HG03439 (cell line): ENCODE measurements around the gene MORN4.

Experiments
- ATAC-seq: cut with Tn5 transposase; IDR thresholded peaks from one replicate; pipeline ENCODE4 v1.9.1; 2021; ENCODE audit warnings: mild to moderate bottlenecking, moderate library complexity; ENCODE audit not compliant: unreplicated experiment

The MORN4 gene

GRCh38 chr10:97575127-97575668, 58.1 kb downstream of the MORN4 start:
- no peak for ATAC-seq

- no peak for ATAC-seq
Measured at GRCh38 chr10:97574374-97575126, 58.8 kb downstream of the MORN4 start.

DNA sequence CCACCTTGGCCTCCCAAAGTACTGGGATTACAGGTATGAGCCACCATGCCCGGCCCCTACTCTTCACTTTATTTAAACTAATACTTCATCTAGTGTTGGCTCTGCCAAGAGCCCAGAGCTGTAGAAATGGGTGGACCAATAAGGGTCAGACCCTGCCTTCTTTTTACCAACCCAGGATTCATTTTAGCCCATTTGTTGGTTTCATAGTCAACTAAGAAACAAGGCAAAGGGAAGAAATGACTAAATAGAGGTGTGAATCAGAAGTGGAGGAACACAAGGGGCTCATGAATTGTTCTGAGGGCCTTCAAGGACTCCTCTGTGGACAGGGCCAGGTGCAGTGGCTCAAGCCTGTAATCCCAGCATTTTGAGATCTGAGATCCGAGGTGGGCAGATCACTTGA, 59.6 kb downstream of the MORN4 start:
- ATAC-seq: no peak

GRCh38 chr10:97573021-97573420, 60.3 kb downstream of the MORN4 start:
- no peak for ATAC-seq

DNA sequence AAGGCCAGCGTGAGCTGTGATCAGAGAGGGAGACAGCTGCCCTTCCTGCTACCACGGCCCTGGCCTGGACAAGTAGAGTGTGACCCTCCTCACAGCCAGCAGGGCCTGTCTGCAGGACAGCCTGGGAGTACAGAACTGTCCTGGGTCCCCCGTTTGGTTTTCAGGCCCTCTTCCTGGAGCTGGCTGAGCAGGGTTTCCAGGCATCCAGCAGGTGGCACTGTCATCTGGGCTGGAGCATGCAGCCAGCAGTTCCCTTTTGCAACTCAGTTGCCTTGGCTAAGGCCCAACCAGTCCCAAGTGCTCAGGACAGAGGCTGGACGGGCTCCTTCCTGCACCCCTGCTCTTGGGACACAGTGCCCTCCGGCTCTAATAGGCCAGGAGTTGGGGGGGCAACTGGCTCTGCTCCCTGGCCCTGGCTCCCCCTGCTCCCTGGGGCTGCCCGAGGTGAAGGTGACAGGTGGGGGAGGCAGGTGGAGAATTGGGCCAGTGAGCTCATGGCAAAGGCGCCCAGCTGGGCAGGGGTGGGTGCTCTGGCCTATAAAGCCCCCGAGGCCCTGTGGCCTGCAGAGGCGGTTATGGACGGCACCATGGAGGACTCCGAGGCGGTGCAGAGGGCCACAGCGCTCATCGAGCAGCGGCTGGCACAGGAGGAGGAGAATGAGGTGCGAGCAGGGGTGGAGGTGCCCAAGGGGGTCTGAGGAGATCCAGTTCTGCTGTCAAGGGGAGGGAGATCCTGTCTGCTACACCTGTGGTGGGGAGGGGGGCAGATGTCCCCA, 60.9 kb downstream of the MORN4 start, which contains the start of gene ANKRD2:
Gene ANKRD2, plus strand, starts transcription at position 566 of the 776 bp plus-strand sequence. Its CDS starts 10 bp downstream, at position 576.
- ATAC-seq: peak; percentile 63

DNA sequence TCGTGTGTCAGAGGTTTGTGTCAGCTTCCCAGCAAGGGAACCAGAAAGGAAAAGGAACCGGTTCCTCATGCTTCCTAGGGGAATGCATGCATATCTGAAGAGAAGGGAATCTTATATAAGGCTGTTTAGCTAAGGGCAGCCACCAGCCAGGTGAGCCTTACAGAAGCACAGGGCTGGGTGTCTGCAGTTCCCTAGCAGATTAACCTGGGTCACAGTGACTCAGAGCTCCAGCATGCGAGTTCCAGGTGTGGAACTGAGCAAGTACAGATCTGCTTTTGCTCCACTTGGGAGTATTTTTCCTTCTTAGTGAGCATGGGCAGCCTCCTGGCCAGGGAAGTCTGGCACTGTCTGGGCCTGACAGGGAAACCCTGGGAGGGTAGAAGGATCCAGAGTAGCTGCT, 61.7 kb downstream of the MORN4 start:
- no peak for ATAC-seq

DNA sequence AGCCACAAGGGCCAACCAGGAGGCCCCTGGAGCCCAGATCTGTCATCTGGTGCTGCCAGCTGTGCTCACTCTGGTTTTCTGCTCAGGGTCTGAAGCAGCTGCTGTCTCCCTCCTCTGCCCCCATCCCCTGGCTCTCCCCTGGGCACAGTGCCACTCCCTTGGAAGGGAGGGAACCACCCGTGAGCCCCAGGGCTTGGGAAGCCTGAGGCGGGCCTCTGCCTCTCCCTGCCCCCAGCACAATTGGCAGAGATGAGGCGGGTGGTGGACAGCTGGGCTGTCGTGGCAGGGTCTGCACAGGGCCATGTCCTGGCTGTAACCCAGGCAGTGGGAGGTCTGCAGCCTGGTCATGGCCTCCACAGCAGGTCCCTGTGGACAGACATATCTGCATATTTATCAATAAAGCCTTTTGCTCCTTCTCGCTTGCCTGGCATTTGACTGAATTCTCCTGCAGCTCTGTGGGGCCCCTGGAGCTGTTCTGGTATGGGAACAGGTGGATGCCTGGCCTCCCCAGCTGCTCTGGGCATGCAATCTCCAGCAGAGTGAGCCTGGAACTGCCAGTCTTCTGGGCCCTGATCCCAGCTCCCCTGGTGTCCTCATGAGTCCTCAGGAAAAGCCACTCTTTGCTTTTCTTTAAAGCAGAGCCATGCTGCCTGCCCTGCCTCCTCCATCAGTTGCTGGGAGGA, 62.4 kb downstream of the MORN4 start:
- no peak for ATAC-seq

GRCh38 chr10:97570146-97570788, 63.0 kb downstream of the MORN4 start:
- no peak for ATAC-seq

DNA sequence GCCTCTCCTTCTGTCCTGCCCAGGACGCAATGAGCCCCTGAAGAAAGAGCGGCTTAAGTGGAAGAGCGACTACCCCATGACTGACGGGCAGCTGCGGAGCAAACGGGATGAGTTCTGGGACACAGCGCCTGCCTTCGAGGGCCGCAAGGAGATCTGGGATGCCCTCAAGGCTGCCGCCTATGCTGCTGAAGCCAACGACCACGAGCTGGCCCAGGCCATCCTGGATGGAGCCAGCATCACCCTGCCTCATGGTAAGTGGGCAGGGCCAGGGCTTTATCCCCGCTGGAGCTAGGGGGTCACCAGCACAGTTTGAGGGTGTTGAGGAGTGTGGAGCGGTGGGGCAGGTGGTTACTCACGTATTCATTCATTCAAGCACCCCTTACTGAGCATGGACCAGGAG, 65.4 kb downstream of the MORN4 start:
- ATAC-seq: no peak

GRCh38 chr10:97566336-97566996, 66.8 kb downstream of the MORN4 start:
- no peak for ATAC-seq

DNA sequence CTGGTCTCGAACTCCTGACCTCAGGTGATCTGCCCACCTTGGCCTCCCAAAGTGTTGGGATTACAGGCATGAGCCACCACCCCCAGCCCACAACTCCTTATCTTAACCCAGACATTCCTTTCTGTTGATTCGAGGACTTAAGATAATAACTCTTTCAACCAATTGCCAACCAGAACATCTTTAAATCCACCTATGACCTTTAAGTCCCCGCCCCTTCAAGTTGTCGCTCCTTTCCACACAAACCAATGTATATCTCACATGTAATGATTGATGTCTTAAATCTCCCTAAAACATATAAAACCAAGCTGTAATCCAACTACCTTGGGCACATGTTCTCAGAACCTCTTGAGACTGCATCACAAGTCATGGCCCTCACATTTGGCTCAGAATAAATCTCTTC, 68.5 kb downstream of the MORN4 start:
- no peak for ATAC-seq
